HG02852 (cell line): ENCODE data around the gene LMO1.

ENCODE experiments used
- ATAC-seq: cut with Tn5 transposase; IDR thresholded peaks from one replicate; pipeline ENCODE4 v1.9.1; 2021; ENCODE audit warnings: mild to moderate bottlenecking, moderate library complexity; ENCODE audit not compliant: unreplicated experiment

Gene LMO1

GRCh38 chr11:8288824-8289491, 25.3 kb upstream of the LMO1 start:
- no peak for ATAC-seq

GRCh38 chr11:8288166-8288772, 24.6 kb upstream of the LMO1 start:
- ATAC-seq: no peak

- ATAC-seq: no peak
These were observed 24.0 kb upstream of the LMO1 start for GRCh38 chr11:8287703-8288102.

- ATAC-seq: no peak
These were observed 23.6 kb upstream of the LMO1 start for GRCh38 chr11:8287297-8287696.

- no peak for ATAC-seq
These were observed 23.2 kb upstream of the LMO1 start for GRCh38 chr11:8286886-8287285.

GRCh38 chr11:8285796-8286195, 22.1 kb upstream of the LMO1 start:
- no peak for ATAC-seq

GRCh38 chr11:8285228-8285627, 21.6 kb upstream of the LMO1 start:
- ATAC-seq: no peak

GRCh38 chr11:8283465-8284230, 20.0 kb upstream of the LMO1 start:
- ATAC-seq: no peak

GRCh38 chr11:8283100-8283464, 19.4 kb upstream of the LMO1 start:
- no peak for ATAC-seq

- no peak for ATAC-seq
These were observed 19.0 kb upstream of the LMO1 start for GRCh38 chr11:8282631-8283030.

- no peak for ATAC-seq
These were observed 17.6 kb upstream of the LMO1 start for GRCh38 chr11:8281266-8281665.

- ATAC-seq: no peak
These were observed 14.0 kb upstream of the LMO1 start for GRCh38 chr11:8277691-8278090.

- ATAC-seq: no peak
These were observed 12.8 kb upstream of the LMO1 start for GRCh38 chr11:8276528-8276927.

GRCh38 chr11:8273287-8273686, 9.6 kb upstream of the LMO1 start:
- no peak for ATAC-seq

- no peak for ATAC-seq
These were observed 7.6 kb upstream of the LMO1 start for GRCh38 chr11:8271106-8271886.

GRCh38 chr11:8269636-8270035, 6.0 kb upstream of the LMO1 start:
- no peak for ATAC-seq

GRCh38 chr11:8268530-8269400, 5.1 kb upstream of the LMO1 start:
- no peak for ATAC-seq

- no peak for ATAC-seq
These were observed 4.3 kb upstream of the LMO1 start for GRCh38 chr11:8267831-8268529.

- no peak for ATAC-seq
These were observed 3.6 kb upstream of the LMO1 start for GRCh38 chr11:8267280-8267679.
